ENCODE measurements around the gene ABI3.

ABI3 gene

GRCh38 chr17:49197346-49197998, 13.0 kb upstream of the ABI3 start:
- DNase-seq (ENCODE audit: low spot score) = no peak

GRCh38 chr17:49198211-49198610, 12.3 kb upstream of the ABI3 start:
- no peak for DNase-seq (ENCODE audit: low spot score)

GRCh38 chr17:49200423-49201083, 10.0 kb upstream of the ABI3 start:
- DNase-seq (ENCODE audit: low spot score) = no peak

GRCh38 chr17:49201481-49201927, 9.0 kb upstream of the ABI3 start:
- DNase-seq (ENCODE audit: low spot score) = no peak

GRCh38 chr17:49203796-49204195, 6.7 kb upstream of the ABI3 start:
- no peak for DNase-seq (ENCODE audit: low spot score)

GRCh38 chr17:49204516-49204915, 6.0 kb upstream of the ABI3 start:
- DNase-seq (ENCODE audit: low spot score) = no peak

GRCh38 chr17:49209061-49209571, 1.4 kb upstream of the ABI3 start:
- DNase-seq (ENCODE audit: low spot score) = no peak

GRCh38 chr17:49213399-49213798, 2.9 kb downstream of the ABI3 start:
- no peak for DNase-seq (ENCODE audit: low spot score)

GRCh38 chr17:49213847-49214246, 3.3 kb downstream of the ABI3 start:
- DNase-seq (ENCODE audit: low spot score) = no peak

- no peak for DNase-seq (ENCODE audit: low spot score)
These were observed 4.3 kb downstream of the ABI3 start for GRCh38 chr17:49214676-49215360.

GRCh38 chr17:49216482-49216881, 6.0 kb downstream of the ABI3 start:
- no peak for DNase-seq (ENCODE audit: low spot score)

- DNase-seq (ENCODE audit: low spot score) = no peak
These were observed 6.6 kb downstream of the ABI3 start for GRCh38 chr17:49216953-49217650.

GRCh38 chr17:49217651-49218413, 7.3 kb downstream of the ABI3 start:
- peak; percentile 82 for DNase-seq (ENCODE audit: low spot score)

GRCh38 chr17:49218941-49219913, 8.7 kb downstream of the ABI3 start:
- peak; percentile 46 for DNase-seq (ENCODE audit: low spot score)

- DNase-seq (ENCODE audit: low spot score) = no peak
These were observed 9.5 kb downstream of the ABI3 start for GRCh38 chr17:49219987-49220386.

- DNase-seq (ENCODE audit: low spot score) = no peak
These were observed 12.6 kb downstream of the ABI3 start for GRCh38 chr17:49223168-49223516.

- peak; percentile 55 for DNase-seq (ENCODE audit: low spot score)
These were observed 13.2 kb downstream of the ABI3 start for GRCh38 chr17:49223517-49224197.

GRCh38 chr17:49224198-49224996, 13.9 kb downstream of the ABI3 start:
- DNase-seq (ENCODE audit: low spot score) = peak; percentile 47

- DNase-seq (ENCODE audit: low spot score) = no peak
These were observed 14.5 kb downstream of the ABI3 start for GRCh38 chr17:49224997-49225337.

Measured in CD4-positive, alpha-beta T cell treated with Interleukin-6 at 100 ng/mL for 8 hours (primary cell).